CD4-positive, alpha-beta T cell (primary cell): ENCODE results near the gene PDX1. TPM values are rescaled to one million over a fixed set of nuclear protein-coding genes. Genes with fewer than 3 reads are reported as not detected.
A peak's percentile ranks its signal among the peaks of the same experiment; 100 is the strongest.

Experiments used
- ATAC-seq: fragments of 200-7000 bp; cut with Tn5 transposase; one replicate; pipeline ENCODE4 v1.10.0; 2022; ENCODE audit warnings: mild to moderate bottlenecking; ENCODE audit not compliant: poor library complexity
- CTCF ChIA-PET: fragments of 350-600 bp; sonication (Branson Sonifier 250); formaldehyde crosslinking; loops from one replicate; lab custom pipeline; 2021; ENCODE audit warnings: antibody characterized with exemption, inconsistent platforms; lab: Charles Lee
- POLR2A ChIA-PET: fragments of 350-600 bp; sonication (Branson Sonifier 250); formaldehyde crosslinking; loops from one replicate; lab custom pipeline; 2021; ENCODE audit warnings: antibody characterized with exemption, inconsistent platforms; lab: Charles Lee
- DNase-seq, 14 experiments: peaks; one replicate each; pipeline ENCODE4 v3.0.0-alpha.2; 2013 to 2020; ENCODE audit warnings: mixed read lengths in 2 of 14
- H3K27ac ChIP-seq, 2 donors: one replicate each; pipeline versions ENCODE4 v1.5.1 to v1.7.0; 2013; ENCODE audit warnings: low read length in 2 of 2, low read depth in 1 of 2, mild to moderate bottlenecking in 1 of 2
- H3K27me3 ChIP-seq, 2 experiments: 1 replicate in 1 of 2; 2 replicates in 1 of 2; pipeline versions ENCODE4 v1.6.1 to v1.7.0; 2013; ENCODE audit warnings: low read length in 2 of 2, control low read depth in 1 of 2, mild to moderate bottlenecking in 1 of 2, moderate library complexity in 1 of 2; ENCODE audit not compliant: insufficient read depth in 2 of 2, control insufficient read depth in 1 of 2
- H3K36me3 ChIP-seq: one replicate; pipeline ENCODE4 v1.6.1; 2013; ENCODE audit warnings: low read length, control low read depth; ENCODE audit not compliant: insufficient read depth
- H3K4me1 ChIP-seq: one replicate; pipeline ENCODE4 v1.6.1; 2013; ENCODE audit warnings: low read length, control low read depth; ENCODE audit not compliant: insufficient read depth
- H3K4me3 ChIP-seq: one replicate; pipeline ENCODE4 v1.5.1; 2013; ENCODE audit warnings: mild to moderate bottlenecking, low read length, moderate library complexity
- H3K9me3 ChIP-seq, 2 experiments: 1 replicate in 1 of 2; 2 replicates in 1 of 2; pipeline versions ENCODE4 v1.6.1 to v1.7.0; 2013; ENCODE audit warnings: low read length in 2 of 2, mild to moderate bottlenecking in 2 of 2, control low read depth in 1 of 2, moderate library complexity in 1 of 2; ENCODE audit not compliant: control insufficient read depth in 1 of 2, insufficient read depth in 1 of 2
- H3K27ac Mint-ChIP-seq: one replicate; pipeline ENCODE4 v1.8.0; 2020; ENCODE audit warnings: mixed read lengths
- H3K27me3 Mint-ChIP-seq: one replicate; pipeline ENCODE4 v1.8.0; 2021; ENCODE audit warnings: mixed read lengths
- H3K36me3 Mint-ChIP-seq: one replicate; pipeline ENCODE4 v1.8.0; 2021; ENCODE audit warnings: low read depth, mixed read lengths
- H3K4me1 Mint-ChIP-seq: one replicate; pipeline ENCODE4 v1.8.0; 2021; ENCODE audit warnings: low read depth, mixed read lengths
- H3K4me3 Mint-ChIP-seq: one replicate; pipeline ENCODE4 v1.8.0; 2020; ENCODE audit warnings: mild to moderate bottlenecking, mixed read lengths
- H3K9me3 Mint-ChIP-seq: one replicate; pipeline ENCODE4 v1.8.0; 2020; ENCODE audit warnings: mixed read lengths
- CTCF ChIP-seq: fragments of 200-600 bp; IDR thresholded peaks from one replicate; pipeline ENCODE4 v1.8.0; 2022; ENCODE audit warnings: antibody characterized with exemption, mild to moderate bottlenecking
- intact Hi-C, 2 experiments: fragments of 100-400 bp; cut with DNase I in 1 of 2; cut with micrococcal nuclease in 1 of 2; formaldehyde crosslinking; loops; one replicate each; pipeline versions ENCODE4 v1.15.1 to v1.9.0; 2023 to 2025; cut with DNase I, micrococcal nuclease
- total RNA-seq, 174 experiments: library from RNA in 2 of 174; stranded (reverse) in 2 of 174; gene quantifications; one replicate each; pipeline ENCODE4 v1.2.3 and lab custom pipeline; 2021 to 2026

Gene PDX1
- total RNA-seq, 2 experiments from 2014 or later, result not detected

GRCh38 chr13:27922883-27923612 is 3.2 kb downstream of the PDX1 start:
- Mint-ChIP-seq H3K27ac (no peak overlapping the region), H3K4me1 (peaks cover 64% of the 10 kb centered on the region), H3K36me3 (no peaks in the 10 kb centered on the region), H3K4me3 (peak overlapping the region; percentile 9), H3K9me3 (no peaks in the 10 kb centered on the region), H3K27me3 (peaks cover 82% of the 10 kb centered on the region)
- DNase-seq (no peak), ATAC-seq (no peak)
- H3K27ac ChIP-seq, result no peak overlapping the region
- H3K4me3 ChIP-seq, result no peak overlapping the region
- ChIA-PET POLR2A (interaction anchor here (1.1 kb wide), 1 partner anchor 14 kb away, joined by 3 read pairs; no protein-coding TSS in a partner anchor), CTCF (no interaction called here)
- H3K27me3 ChIP-seq, result peaks cover 81 to 97% of the 10 kb centered on the region in 2 experiments
- peaks cover 44% of the 10 kb centered on the region for H3K4me1 ChIP-seq
- intact Hi-C loops, result no loop called here
- TF ChIP-seq CTCF, result no peak
- H3K9me3 ChIP-seq, result peaks cover 0 to 50% of the 10 kb centered on the region in 2 experiments
- no peaks in the 10 kb centered on the region for H3K36me3 ChIP-seq

GRCh38 chr13:27923794-27924528 is 4.2 kb downstream of the PDX1 start:
- intact Hi-C loops, result no loop called here

More at GRCh38 chr13:27923794-27924528, 4.2 kb downstream of the PDX1 start:
- Mint-ChIP-seq H3K27ac (no peak overlapping the region), H3K4me1 (peaks cover 56% of the 10 kb centered on the region), H3K27me3 (peaks cover 82% of the 10 kb centered on the region), H3K9me3 (no peaks in the 10 kb centered on the region), H3K4me3 (no peak overlapping the region), H3K36me3 (no peaks in the 10 kb centered on the region)
- peaks cover 80 to 97% of the 10 kb centered on the region in 2 experiments for H3K27me3 ChIP-seq
- no peak for DNase-seq
- no peaks in the 10 kb centered on the region for H3K36me3 ChIP-seq
- peaks cover 39% of the 10 kb centered on the region for H3K4me1 ChIP-seq
- ChIA-PET POLR2A (interaction anchor here (1.1 kb wide), 1 partner anchor 15 kb away, joined by 3 read pairs; no protein-coding TSS in a partner anchor), CTCF (no interaction called here)
- TF ChIP-seq CTCF, result no peak
- peaks cover 0 to 52% of the 10 kb centered on the region in 2 experiments for H3K9me3 ChIP-seq
- ATAC-seq, result no peak
- H3K27ac ChIP-seq, result no peak overlapping the region
- no peak overlapping the region for H3K4me3 ChIP-seq
